ENCODE measurements around the gene SLC24A3. TPM values are rescaled to one million over a fixed set of nuclear protein-coding genes. Genes with fewer than 3 reads are reported as not detected.

SLC24A3 gene
- total RNA-seq, 2 donors from 2014 or later: 3.2 to 6.9 TPM

GRCh38 chr20:19289451-19289850 lies 77.0 kb downstream of the SLC24A3 start:
- no peak for ATAC-seq
- intact Hi-C loops (cut with DNase I, micrococcal nuclease): no loop called here
- DNase-seq: no peak

DNA sequence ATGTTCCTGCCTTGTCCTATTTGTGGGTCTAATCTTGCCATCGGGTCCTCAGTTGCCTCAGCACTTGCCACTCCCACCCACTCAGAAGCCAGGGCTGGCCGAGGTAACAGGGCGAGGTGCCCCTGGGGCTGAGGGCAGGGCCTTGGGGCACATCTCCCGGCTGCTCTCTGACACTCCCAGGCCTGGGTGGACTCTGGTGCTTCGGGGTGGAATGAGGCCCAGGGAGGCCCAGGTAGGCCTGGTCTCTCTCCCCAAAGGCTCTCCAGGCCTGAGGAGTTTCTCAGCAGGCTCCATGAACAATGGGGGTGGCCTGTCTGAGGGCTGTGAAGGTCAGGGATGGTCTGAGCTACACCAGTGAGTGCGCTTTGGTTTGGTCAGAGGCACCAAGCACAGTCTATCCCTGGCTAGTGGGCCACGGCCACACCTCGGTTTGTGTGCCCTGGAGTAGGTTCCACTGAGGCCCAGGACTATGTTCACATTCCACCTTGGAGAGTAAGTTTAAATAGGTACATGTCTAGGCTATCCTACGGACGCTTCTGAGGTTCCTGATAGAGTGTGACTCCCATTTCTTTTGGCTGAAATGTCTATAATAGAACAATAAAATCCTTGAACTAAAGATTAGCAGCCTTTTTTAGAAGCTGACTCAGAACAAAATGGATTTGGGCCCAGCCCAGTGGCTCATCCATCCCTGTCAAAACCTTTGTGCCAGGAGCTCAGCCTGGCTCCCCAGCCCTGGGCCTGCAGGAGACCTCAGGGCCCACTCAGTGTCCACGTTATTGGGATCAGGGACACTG lies 78.8 kb downstream of the SLC24A3 start:
- intact Hi-C loops (cut with DNase I, micrococcal nuclease): no loop called here

DNA sequence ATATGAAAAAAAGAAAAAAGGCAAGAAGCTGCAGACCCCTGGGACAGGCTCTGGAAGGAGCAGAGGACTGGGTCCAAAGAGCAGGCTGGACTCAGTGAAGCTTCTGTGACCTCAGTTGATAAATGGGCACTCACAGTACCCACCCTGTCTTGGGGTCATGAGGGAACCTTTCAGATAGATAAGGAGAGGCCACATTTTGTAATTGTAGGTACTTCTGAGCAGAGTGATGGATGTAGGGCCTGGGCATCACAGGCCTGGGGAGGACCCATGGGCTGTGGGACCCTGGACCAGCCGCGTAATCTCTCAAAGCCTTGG lies 79.3 kb downstream of the SLC24A3 start:
- no peak for DNase-seq
- ATAC-seq: no peak
- intact Hi-C loops (cut with DNase I, micrococcal nuclease): no loop called here

More for the DNA sequence above, 78.8 kb downstream of the SLC24A3 start:
- DNase-seq (no peak), ATAC-seq (no peak)

DNA sequence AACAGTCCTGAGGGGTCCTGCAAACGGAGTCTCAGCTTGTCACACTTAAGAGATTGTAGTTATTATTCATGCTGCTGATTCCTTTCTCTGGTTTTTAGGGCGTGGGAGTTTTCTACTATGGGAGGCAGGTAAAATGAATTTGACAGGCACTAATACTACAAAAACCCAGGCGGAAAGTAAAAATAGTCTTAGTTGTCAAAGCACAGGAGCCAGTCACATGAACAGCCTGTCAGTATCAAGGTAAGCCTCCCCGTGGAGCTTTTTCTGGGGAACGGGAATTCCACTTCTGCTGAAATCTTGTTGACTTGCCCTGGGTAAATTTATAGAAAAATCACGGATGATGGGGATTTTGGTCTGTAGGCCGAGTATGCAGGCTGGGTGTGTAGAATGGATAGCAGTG lies 79.8 kb downstream of the SLC24A3 start:
- DNase-seq (no peak), ATAC-seq (no peak)
- intact Hi-C loops (cut with DNase I, micrococcal nuclease): no loop called here

- no peak for ATAC-seq
- intact Hi-C loops (cut with DNase I, micrococcal nuclease): no loop called here
- DNase-seq: no peak
Observed at GRCh38 chr20:19295076-19295475, 82.6 kb downstream of the SLC24A3 start.

- intact Hi-C loops (cut with DNase I, micrococcal nuclease): no loop called here
- ATAC-seq: no peak
- no peak for DNase-seq
Observed at GRCh38 chr20:19298652-19299051, 86.2 kb downstream of the SLC24A3 start.

DNA sequence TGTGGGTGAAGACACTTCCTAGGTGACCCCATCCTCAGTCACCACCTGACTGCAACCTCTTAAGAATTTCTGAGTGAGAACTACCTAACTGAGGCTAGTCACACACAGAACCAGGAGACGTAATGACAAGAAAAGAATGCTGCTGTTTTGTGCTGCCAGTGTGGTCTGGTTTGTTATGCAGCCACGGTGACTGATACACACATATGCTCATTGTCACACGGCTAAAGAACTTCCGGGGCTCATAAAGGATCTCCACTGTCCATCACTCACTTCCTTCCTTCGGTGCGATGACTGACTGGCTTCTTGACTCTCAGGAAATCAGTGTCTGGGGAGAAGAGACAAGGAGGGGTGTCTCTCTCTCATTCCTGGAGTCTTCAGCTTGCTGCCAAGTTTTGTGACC lies 88.0 kb downstream of the SLC24A3 start:
- intact Hi-C loops (cut with DNase I, micrococcal nuclease): no loop called here
- DNase-seq (no peak), ATAC-seq (no peak)

GRCh38 chr20:19301142-19301541 lies 88.7 kb downstream of the SLC24A3 start:
- ATAC-seq (no peak), DNase-seq (no peak)
- intact Hi-C loops (cut with DNase I, micrococcal nuclease): no loop called here

GRCh38 chr20:19301843-19302242 lies 89.4 kb downstream of the SLC24A3 start:
- DNase-seq: no peak
- ATAC-seq: no peak
- intact Hi-C loops (cut with DNase I, micrococcal nuclease): no loop called here

DNA sequence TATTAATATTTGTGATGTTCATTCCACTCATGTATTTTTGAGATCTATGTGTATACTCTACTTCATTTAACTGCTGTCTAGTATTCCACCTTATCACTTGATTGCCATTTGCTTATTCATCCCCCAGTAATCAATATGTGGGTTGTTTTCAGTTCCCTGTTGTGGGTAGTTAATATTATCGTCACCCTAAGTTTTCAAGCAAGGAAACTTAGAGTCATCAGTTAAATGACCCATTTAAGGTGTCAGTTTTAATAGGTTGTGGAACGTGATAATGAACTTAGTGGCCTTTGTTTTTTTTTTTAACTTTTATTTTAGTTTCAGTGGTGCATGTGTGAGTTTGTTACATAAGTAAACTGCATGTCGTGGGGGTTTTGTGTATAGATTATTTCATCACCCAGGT lies 90.3 kb downstream of the SLC24A3 start:
- no peak for DNase-seq
- intact Hi-C loops (cut with DNase I, micrococcal nuclease): no loop called here
- no peak for ATAC-seq

DNA sequence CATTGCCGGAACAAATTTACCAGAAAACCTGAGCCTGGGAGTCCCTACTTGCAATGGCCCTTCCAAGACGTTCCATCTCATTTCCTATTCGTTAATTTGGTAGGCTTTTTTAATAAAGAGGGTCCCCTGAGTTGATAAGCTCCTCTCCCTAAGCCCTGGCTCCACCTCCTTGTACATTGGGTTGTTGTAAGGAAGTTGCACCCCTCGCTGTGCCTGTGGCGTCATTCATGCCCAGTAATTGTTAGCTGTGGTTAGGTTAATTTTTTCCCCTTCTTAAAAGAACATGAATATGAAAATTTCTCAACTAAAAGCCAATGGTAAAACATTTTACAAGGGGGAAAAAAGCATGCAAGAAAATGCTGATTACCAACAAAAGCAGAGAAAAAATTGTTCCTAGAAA lies 91.9 kb downstream of the SLC24A3 start:
- no peak for ATAC-seq
- intact Hi-C loops (cut with DNase I, micrococcal nuclease): no loop called here
- DNase-seq: no peak

- DNase-seq (no peak), ATAC-seq (no peak)
- intact Hi-C loops (cut with DNase I, micrococcal nuclease): no loop called here
Observed at GRCh38 chr20:19304886-19305415, 92.5 kb downstream of the SLC24A3 start.

DNA sequence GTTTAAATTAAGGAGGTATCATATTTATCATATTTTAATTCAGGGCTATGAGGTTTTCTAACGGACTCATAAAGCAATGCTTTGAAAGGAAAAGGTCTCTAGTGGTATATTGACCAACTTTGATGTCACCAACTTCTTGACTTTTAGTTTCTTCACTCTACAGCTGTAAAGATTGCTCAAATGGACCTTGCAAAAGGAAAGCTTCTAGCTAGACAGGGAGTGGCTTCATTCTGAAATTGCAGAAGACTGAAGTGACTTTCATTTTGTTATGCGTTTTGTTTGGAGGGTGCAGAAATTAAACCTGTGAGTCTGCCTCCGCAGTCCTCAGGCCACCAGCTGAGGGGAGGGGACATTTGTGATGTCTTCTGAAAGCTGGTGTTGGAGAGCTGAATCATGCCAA lies 95.7 kb downstream of the SLC24A3 start:
- ATAC-seq (no peak), DNase-seq (no peak)
- intact Hi-C loops (cut with DNase I, micrococcal nuclease): no loop called here

GRCh38 chr20:19310541-19310940 lies 98.1 kb downstream of the SLC24A3 start:
- DNase-seq (no peak), ATAC-seq (no peak)
- intact Hi-C loops (cut with DNase I, micrococcal nuclease): no loop called here

GRCh38 chr20:19313342-19314069 lies 101.1 kb downstream of the SLC24A3 start:
- DNase-seq (no peak), ATAC-seq (no peak)
- intact Hi-C loops (cut with DNase I, micrococcal nuclease): no loop called here

DNA sequence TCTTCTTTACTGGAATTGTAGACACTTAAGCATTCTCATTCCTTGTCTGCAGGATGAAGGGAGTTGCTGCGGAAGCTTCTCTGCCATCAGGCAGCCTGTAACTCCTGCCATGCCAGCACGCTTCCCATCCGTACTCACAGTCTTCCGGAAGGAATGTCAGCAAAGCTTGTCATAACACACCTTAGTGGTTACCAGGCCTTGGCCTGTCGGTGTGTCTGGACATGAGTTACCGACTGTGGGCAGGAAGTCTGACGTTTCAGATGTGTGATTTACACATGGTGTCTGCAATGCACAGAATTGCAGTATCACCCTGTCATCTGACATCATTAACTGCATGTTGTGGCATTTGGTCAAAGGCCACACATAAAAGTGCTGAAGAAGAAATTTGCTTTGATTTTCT lies 102.2 kb downstream of the SLC24A3 start:
- intact Hi-C loops (cut with DNase I, micrococcal nuclease): no loop called here
- DNase-seq (no peak), ATAC-seq (no peak)

- ATAC-seq (no peak), DNase-seq (no peak)
- intact Hi-C loops (cut with DNase I, micrococcal nuclease): no loop called here
Observed at GRCh38 chr20:19317237-19318069, 105.0 kb downstream of the SLC24A3 start.

- DNase-seq (no peak), ATAC-seq (no peak)
- intact Hi-C loops (cut with DNase I, micrococcal nuclease): no loop called here
Observed at GRCh38 chr20:19318610-19319009, 106.2 kb downstream of the SLC24A3 start.

DNA sequence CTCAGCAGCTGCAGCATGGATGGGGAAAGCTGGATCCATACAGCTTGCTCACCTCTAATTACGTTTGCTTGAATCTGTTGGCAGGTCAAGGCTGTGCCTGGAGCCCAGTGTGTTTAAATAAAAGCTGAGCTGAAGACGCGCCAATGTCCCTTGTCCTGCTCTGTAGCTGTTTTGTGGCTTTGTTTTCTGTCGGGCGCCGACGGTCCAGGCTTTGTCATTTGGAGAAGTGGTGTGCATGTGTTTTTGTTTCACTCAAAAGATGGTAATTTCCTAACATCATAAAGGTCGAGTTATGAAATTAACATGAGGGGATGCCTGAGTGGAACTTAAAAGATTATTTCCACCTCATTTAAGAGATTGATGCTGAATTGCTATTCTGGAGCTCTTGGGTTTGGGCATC lies 107.6 kb downstream of the SLC24A3 start:
- no peak for ATAC-seq
- no peak for DNase-seq
- intact Hi-C loops (cut with DNase I, micrococcal nuclease): no loop called here

- intact Hi-C loops (cut with DNase I, micrococcal nuclease): no loop called here
- DNase-seq (no peak), ATAC-seq (no peak)
Observed at GRCh38 chr20:19321176-19321575, 108.7 kb downstream of the SLC24A3 start.
